Spleen (tissue), 11 donors: ENCODE measurements around the gene BMP6. TPM values are rescaled to one million over a fixed set of nuclear protein-coding genes. Genes with fewer than 3 reads are reported as not detected.

Experiments
- DNase-seq: peaks from one replicate; pipeline ENCODE4 v3.0.0-alpha.2; 2020
- H3K27ac ChIP-seq, 8 donors: fragments of 200-600 bp; sonication (generic) in 7 of 8; 1 replicate in 4 of 8; 2 replicates in 4 of 8; pipeline versions ENCODE4 v1.5.0 to v1.8.0; 2016 to 2021; ENCODE audit warnings: inconsistent platforms in 4 of 8, mild to moderate bottlenecking in 4 of 8, moderate library complexity in 1 of 8
- H3K27me3 ChIP-seq, 7 donors: fragments of 200-600 bp; sonication (generic) in 6 of 7; replicated peaks in 1 of 7; 1 replicate in 4 of 7; 2 replicates in 3 of 7; pipeline versions ENCODE4 v1.5.0 to v1.8.0; 2016 to 2021; ENCODE audit warnings: inconsistent platforms in 3 of 7, mild to moderate bottlenecking in 1 of 7
- H3K36me3 ChIP-seq, 6 donors: fragments of 200-600 bp; sonication (generic) in 5 of 6; 1 replicate in 4 of 6; 2 replicates in 2 of 6; pipeline versions ENCODE4 v1.5.0 to v1.8.0; 2016 to 2021; ENCODE audit warnings: inconsistent platforms in 2 of 6
- H3K4me1 ChIP-seq, 6 donors: fragments of 200-600 bp; sonication (generic) in 5 of 6; 1 replicate in 3 of 6; 2 replicates in 3 of 6; pipeline versions ENCODE4 v1.5.0 to v1.8.0; 2016 to 2021; ENCODE audit warnings: inconsistent platforms in 3 of 6
- H3K4me3 ChIP-seq, 8 donors: fragments of 200-600 bp; sonication (generic) in 7 of 8; 1 replicate in 4 of 8; 2 replicates in 4 of 8; pipeline versions ENCODE4 v1.5.0 to v1.8.0; 2016 to 2021; ENCODE audit warnings: inconsistent platforms in 4 of 8, mild to moderate bottlenecking in 4 of 8, moderate library complexity in 2 of 8
- H3K9me3 ChIP-seq, 8 donors: fragments of 200-600 bp; sonication (generic) in 7 of 8; 1 replicate in 4 of 8; 2 replicates in 4 of 8; pipeline versions ENCODE4 v1.5.0 to v1.8.0; 2016 to 2021; ENCODE audit warnings: inconsistent platforms in 4 of 8
- CTCF ChIP-seq, 11 experiments: fragments of 200-600 bp in 7 of 11; fragments of 450-650 bp in 4 of 11; sonication (generic) in 4 of 11; IDR thresholded peaks in 8 of 11; conservative IDR thresholded peaks in 3 of 11; 1 replicate in 7 of 11; 2 replicates in 4 of 11; pipeline versions ENCODE4 v1.4.0 to v1.8.0; 2016 to 2021; ENCODE audit warnings: antibody characterized with exemption in 11 of 11, inconsistent platforms in 4 of 11, mild to moderate bottlenecking in 1 of 11
- POLR2A ChIP-seq, 3 donors: fragments of 450-650 bp; IDR thresholded peaks; one replicate each; pipeline ENCODE4 v1.5.1; 2017; ENCODE audit warnings: antibody characterized with exemption in 3 of 3, mild to moderate bottlenecking in 1 of 3
- POLR2AphosphoS5 ChIP-seq, 3 donors: sonication (generic); formaldehyde crosslinking; IDR thresholded peaks; one replicate each; pipeline ENCODE4 v1.5.1; 2017; ENCODE audit warnings: antibody characterized with exemption in 3 of 3
- whole genome bisulfite sequencing, 5 donors: extraction: QIAGEN DNeasy Blood & Tissue Kit in 3 of 5; methylation state at CpG; one replicate each; pipeline versions ENCODE4 v1.1.5 to v1.1.7; 2013 to 2018; 5-methylcytosine and 5-hydroxymethylcytosine counted together
- intact Hi-C: fragments of 100-400 bp; cut with DNase I; formaldehyde crosslinking; loops from one replicate; pipeline ENCODE4 v1.15.0; 2023; ENCODE audit warnings: low total_unique reads
- polyA plus RNA-seq, 3 donors: library from polyadenylated mRNA; stranded (reverse); fragments of 200-250 nt; gene quantifications; one replicate each; pipeline ENCODE4 v1.2.1, GENCODE V29; 2013
- total RNA-seq, 7 donors: library from RNA; depleted of rRNA in 3 of 7; stranded (reverse); fragments of >200 nt in 3 of 7; fragmentation: NEBNext Ultra II Directional in 4 of 7; extraction: Animal tissue kit (Norgen Biotek cat#: 25700) in 4 of 7; gene quantifications; one replicate each; pipeline versions ENCODE4 v1.1.0 to v1.2.1, GENCODE V29; 2016 to 2021
- donor health status: healthy with polysubstance abuse.
- donor health status: DM: no; HTN: no; CAD: no; lungs with moderate emphysema.
- donor health status: DM: no; HTN: no; CAD: no.
- donor health status: Bipolar disorder and iron deficiency.
- donor health status: healthy.
- donor health status: DM: no; HTN: no; CAD: no.
- donor health status: DM: yes; HTN: yes; CAD: no.

The BMP6 gene
- total and polyA plus RNA-seq, 10 donors: 0.58 to 6.9 (median 4.8) TPM

- Histone ChIP-seq H3K4me3 (no peak overlapping the region), H3K36me3 (no peaks in the 10 kb centered on the region), H3K27ac (peak overlapping the region in 3 of 8 donors; percentile 62 to 71 (median 66)), H3K27me3 (no peaks in the 10 kb centered on the region), H3K4me1 (peaks cover 0 to 41% (median 6%) of the 10 kb centered on the region in 6 donors), H3K9me3 (no peaks in the 10 kb centered on the region)
- peak; percentile 81 for DNase-seq
- TF ChIP-seq CTCF (IDR thresholded peaks at IDR 0.05 in 8 of 11, conservative IDR thresholded peaks at IDR 0.05 in 3 of 11) (no peak), POLR2AphosphoS5 (IDR thresholded peaks at IDR 0.05) (peak in 2 of 3 donors; percentile 33 to 61), POLR2A (IDR thresholded peaks at IDR 0.05) (no peak)
- 69 to 79% (median 75%) methylated on average over 11 of the region's 11 CpGs for WGBS, 5 donors
- intact Hi-C loops: no loop called here
These were observed 189.3 kb downstream of the BMP6 start for GRCh38 chr6:7914991-7915789.

GRCh38 chr6:7916959-7917358 is 191.1 kb downstream of the BMP6 start:
- no peaks in the 10 kb centered on the region for H3K9me3 ChIP-seq
- no peak for DNase-seq
- no peaks in the 10 kb centered on the region for H3K36me3 ChIP-seq
- 38 to 62% (median 55%) methylated on average over 1 of the region's 1 CpG for WGBS, 5 donors
- H3K27me3 ChIP-seq: no peaks in the 10 kb centered on the region
- TF ChIP-seq POLR2AphosphoS5 (IDR thresholded peaks at IDR 0.05) (no peak), POLR2A (IDR thresholded peaks at IDR 0.05) (no peak), CTCF (IDR thresholded peaks at IDR 0.05 in 8 of 11, conservative IDR thresholded peaks at IDR 0.05 in 3 of 11) (no peak)
- peaks cover 0 to 29% (median 0%) of the 10 kb centered on the region in 6 donors for H3K4me1 ChIP-seq
- peak overlapping the region in 6 of 8 donors; percentile 21 to 71 (median 56) for H3K27ac ChIP-seq
- H3K4me3 ChIP-seq: no peak overlapping the region
- intact Hi-C loops: no loop called here

GRCh38 chr6:7917729-7918128 is 191.8 kb downstream of the BMP6 start:
- no peak for TF ChIP-seq POLR2A (IDR thresholded peaks at IDR 0.05)
- no peak for TF ChIP-seq CTCF (IDR thresholded peaks at IDR 0.05 in 8 of 11, conservative IDR thresholded peaks at IDR 0.05 in 3 of 11)
- TF ChIP-seq POLR2AphosphoS5 (IDR thresholded peaks at IDR 0.05): no peak
- Histone ChIP-seq H3K27me3 (no peaks in the 10 kb centered on the region), H3K4me1 (peaks cover 0 to 29% (median 0%) of the 10 kb centered on the region in 6 donors), H3K27ac (peak overlapping the region in 6 of 8 donors; percentile 21 to 71 (median 52)), H3K36me3 (no peaks in the 10 kb centered on the region), H3K4me3 (no peak overlapping the region), H3K9me3 (no peaks in the 10 kb centered on the region)
- intact Hi-C loops: no loop called here
- no peak for DNase-seq
- WGBS, 5 donors: 71 to 84% (median 82%) methylated on average over 4 to 5 of the region's 5 CpGs

GRCh38 chr6:7918403-7918802 is 192.5 kb downstream of the BMP6 start:
- Histone ChIP-seq H3K4me1 (peaks cover 0 to 29% (median 0%) of the 10 kb centered on the region in 6 donors), H3K27me3 (no peaks in the 10 kb centered on the region), H3K36me3 (no peaks in the 10 kb centered on the region), H3K9me3 (no peaks in the 10 kb centered on the region), H3K27ac (peak overlapping the region in 3 of 8 donors; percentile 52 to 71 (median 66)), H3K4me3 (no peak overlapping the region)
- no peak for DNase-seq
- no peak for TF ChIP-seq POLR2AphosphoS5 (IDR thresholded peaks at IDR 0.05)
- TF ChIP-seq CTCF (IDR thresholded peaks at IDR 0.05 in 8 of 11, conservative IDR thresholded peaks at IDR 0.05 in 3 of 11): no peak
- no peak for TF ChIP-seq POLR2A (IDR thresholded peaks at IDR 0.05)
- intact Hi-C loops: no loop called here
- 91 to 94% (median 92%) methylated on average over 4 of the region's 4 CpGs for WGBS, 5 donors
